Measurements from ENCODE around the gene SCFD2.

GRCh38 chr4:53022513-53023100 lies 343.3 kb downstream of the SCFD2 start:
- TF ChIP-seq CTCF (IDR thresholded peaks at IDR 0.05) (no peak), POLR2AphosphoS5 (IDR thresholded peaks at IDR 0.05) (no peak), POLR2A (IDR thresholded peaks at IDR 0.05) (no peak), EP300 (IDR thresholded peaks at IDR 0.05) (no peak)

All from sigmoid colon (tissue), 4 donors.